GM18507 (cell line): ENCODE measurements around the gene ARHGEF38.
A peak's percentile ranks its signal among the peaks of the same experiment; 100 is the strongest.

ENCODE experiments used
- DNase-seq: peaks from one replicate; pipeline ENCODE4 v3.0.0; 2011; ENCODE audit warnings: low read depth; ENCODE audit not compliant: insufficient read length; ENCODE audit errors: extremely low spot score
- FAIRE-seq: peaks from 2 replicates; lab custom pipeline; 2011; peaks lifted over from hg19 to GRCh38; lab: Jason Lieb, UNC

ARHGEF38 gene

GRCh38 chr4:105550641-105551040 is 1.8 kb upstream of the ARHGEF38 start:
- DNase-seq (no peak), FAIRE-seq (no peak)

GRCh38 chr4:105555409-105555808 is 3.0 kb downstream of the ARHGEF38 start:
- FAIRE-seq (no peak), DNase-seq (no peak)

GRCh38 chr4:105556206-105556605 is 3.8 kb downstream of the ARHGEF38 start:
- no peak for DNase-seq
- FAIRE-seq, result no peak

- FAIRE-seq (no peak), DNase-seq (no peak)
Observed at GRCh38 chr4:105558277-105558676, 5.9 kb downstream of the ARHGEF38 start.

- DNase-seq (no peak), FAIRE-seq (no peak)
Observed at GRCh38 chr4:105560421-105560848, 8.0 kb downstream of the ARHGEF38 start.

- FAIRE-seq (peak; percentile 26), DNase-seq (no peak)
Observed at GRCh38 chr4:105563352-105563751, 10.9 kb downstream of the ARHGEF38 start.

GRCh38 chr4:105568584-105568983 is 16.2 kb downstream of the ARHGEF38 start:
- DNase-seq, result no peak

GRCh38 chr4:105569057-105569865 is 16.8 kb downstream of the ARHGEF38 start:
- no peak for DNase-seq

More at GRCh38 chr4:105568584-105568983, 16.2 kb downstream of the ARHGEF38 start:
- no peak for FAIRE-seq

GRCh38 chr4:105569866-105570236 is 17.4 kb downstream of the ARHGEF38 start:
- FAIRE-seq (no peak), DNase-seq (no peak)

More at GRCh38 chr4:105569057-105569865, 16.8 kb downstream of the ARHGEF38 start:
- FAIRE-seq, result no peak

- DNase-seq, result no peak
Observed at GRCh38 chr4:105572296-105572695, 19.9 kb downstream of the ARHGEF38 start.

GRCh38 chr4:105586638-105587328 is 34.4 kb downstream of the ARHGEF38 start:
- peak; percentile 5 for FAIRE-seq
- no peak for DNase-seq

More at GRCh38 chr4:105572296-105572695, 19.9 kb downstream of the ARHGEF38 start:
- FAIRE-seq, result no peak

- DNase-seq (no peak), FAIRE-seq (no peak)
Observed at GRCh38 chr4:105587841-105588240, 35.4 kb downstream of the ARHGEF38 start.

GRCh38 chr4:105588252-105588651 is 35.8 kb downstream of the ARHGEF38 start:
- DNase-seq (no peak), FAIRE-seq (no peak)

GRCh38 chr4:105591573-105591972 is 39.2 kb downstream of the ARHGEF38 start:
- no peak for DNase-seq
- FAIRE-seq, result no peak

GRCh38 chr4:105594099-105595010 is 41.9 kb downstream of the ARHGEF38 start:
- peak; percentile 89 for FAIRE-seq
- peak; percentile 4 for DNase-seq

GRCh38 chr4:105596684-105597083 is 44.3 kb downstream of the ARHGEF38 start:
- no peak for FAIRE-seq
- no peak for DNase-seq

- FAIRE-seq, result no peak
- no peak for DNase-seq
Observed at GRCh38 chr4:105598052-105598451, 45.6 kb downstream of the ARHGEF38 start.

GRCh38 chr4:105598787-105599186 is 46.4 kb downstream of the ARHGEF38 start:
- DNase-seq (no peak), FAIRE-seq (peak; percentile 47)

GRCh38 chr4:105599482-105599881 is 47.1 kb downstream of the ARHGEF38 start:
- FAIRE-seq, result no peak
- DNase-seq, result no peak
